COLO668 (cell line): ENCODE results near the gene PTPRD.

Source experiments
- DNase-seq: peaks from one replicate; lab custom pipeline; 2025; ENCODE audit not compliant: unreplicated experiment; lab: John Stamatoyannopoulos, UW

Gene PTPRD

GRCh38 chr9:8674536-8674935, 1938.3 kb downstream of the PTPRD start:
- no peak for DNase-seq

GRCh38 chr9:8673830-8674229, 1939.0 kb downstream of the PTPRD start:
- DNase-seq, result no peak

GRCh38 chr9:8670751-8671150, 1942.1 kb downstream of the PTPRD start:
- DNase-seq, result no peak

- no peak for DNase-seq
Observed at GRCh38 chr9:8668751-8669150, 1944.1 kb downstream of the PTPRD start.

- no peak for DNase-seq
Observed at GRCh38 chr9:8668231-8668630, 1944.6 kb downstream of the PTPRD start.

- no peak for DNase-seq
Observed at GRCh38 chr9:8666060-8666459, 1946.7 kb downstream of the PTPRD start.

- no peak for DNase-seq
Observed at GRCh38 chr9:8660383-8660782, 1952.4 kb downstream of the PTPRD start.

GRCh38 chr9:8659108-8659507, 1953.7 kb downstream of the PTPRD start:
- no peak for DNase-seq

GRCh38 chr9:8655071-8655470, 1957.7 kb downstream of the PTPRD start:
- DNase-seq, result no peak

- no peak for DNase-seq
Observed at GRCh38 chr9:8653855-8654254, 1958.9 kb downstream of the PTPRD start.

GRCh38 chr9:8653111-8653510, 1959.7 kb downstream of the PTPRD start:
- no peak for DNase-seq

GRCh38 chr9:8652255-8652654, 1960.5 kb downstream of the PTPRD start:
- DNase-seq, result no peak

- no peak for DNase-seq
Observed at GRCh38 chr9:8651846-8652215, 1961.0 kb downstream of the PTPRD start.

GRCh38 chr9:8651070-8651845, 1961.5 kb downstream of the PTPRD start:
- no peak for DNase-seq

- DNase-seq, result no peak
Observed at GRCh38 chr9:8649807-8650206, 1963.0 kb downstream of the PTPRD start.

GRCh38 chr9:8649160-8649559, 1963.6 kb downstream of the PTPRD start:
- DNase-seq, result no peak

GRCh38 chr9:8648271-8648845, 1964.4 kb downstream of the PTPRD start:
- DNase-seq, result no peak

- no peak for DNase-seq
Observed at GRCh38 chr9:8647824-8648223, 1965.0 kb downstream of the PTPRD start.

- no peak for DNase-seq
Observed at GRCh38 chr9:8644571-8644970, 1968.2 kb downstream of the PTPRD start.

- DNase-seq, result no peak
Observed at GRCh38 chr9:8643896-8644295, 1968.9 kb downstream of the PTPRD start.

- no peak for DNase-seq
Observed at GRCh38 chr9:8643464-8643863, 1969.3 kb downstream of the PTPRD start.

GRCh38 chr9:8640761-8641160, 1972.0 kb downstream of the PTPRD start:
- no peak for DNase-seq

- no peak for DNase-seq
Observed at GRCh38 chr9:8637626-8638025, 1975.2 kb downstream of the PTPRD start.
